GM12801 (cell line): ENCODE data around the gene PCDHGB6.

Source experiments
- CTCF ChIP-seq: IDR thresholded peaks from one replicate; pipeline ENCODE4 v1.5.1; 2011; ENCODE audit warnings: control low read depth; ENCODE audit not compliant: insufficient read length; ENCODE audit errors: extremely low read depth

The PCDHGB6 gene

DNA sequence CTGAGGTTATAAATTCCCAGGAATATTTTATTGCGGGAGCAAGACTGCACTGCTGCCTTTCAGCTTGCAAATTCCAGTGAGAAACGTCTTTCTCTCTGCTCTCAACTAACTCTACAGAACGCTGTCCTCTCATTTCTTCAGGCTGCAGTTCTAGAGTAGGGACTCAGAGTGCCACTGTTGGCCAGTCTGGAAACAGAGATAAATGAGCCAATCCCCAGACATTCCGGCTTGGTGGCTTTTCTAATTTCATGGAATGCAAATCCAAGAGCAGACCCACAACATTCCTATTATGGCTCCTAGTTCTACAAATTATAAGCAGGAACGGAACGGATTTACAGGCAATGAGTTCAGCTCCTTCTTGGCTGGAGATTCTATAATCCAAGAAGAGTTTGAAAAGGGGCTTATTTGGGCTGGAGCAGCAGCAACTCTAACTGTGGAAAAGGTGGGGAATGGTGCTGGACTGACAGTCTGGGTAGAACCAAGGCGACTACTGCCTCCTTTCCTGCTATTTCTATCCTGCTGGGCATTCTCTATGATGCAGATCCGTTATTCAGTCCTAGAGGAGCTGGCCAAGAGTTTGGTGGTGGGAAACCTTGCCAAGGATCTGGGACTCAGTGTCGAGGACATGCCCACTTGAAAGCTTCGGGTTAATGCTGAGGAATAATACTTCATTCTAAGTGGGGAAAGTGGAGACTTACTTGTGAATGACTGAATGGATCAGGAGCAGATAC is 31.8 kb downstream of the PCDHGB6 start:
- no peak for TF ChIP-seq CTCF

GRCh38 chr5:141440341-141440740 is 32.5 kb downstream of the PCDHGB6 start:
- no peak for TF ChIP-seq CTCF

GRCh38 chr5:141441571-141442170 is 33.9 kb downstream of the PCDHGB6 start:
- no peak for TF ChIP-seq CTCF
